GM12878 (cell line): ENCODE measurements around the gene DOK1. TPM values are rescaled to one million over a fixed set of nuclear protein-coding genes. Genes with fewer than 3 reads are reported as not detected.

ENCODE experiments used
- ATAC-seq: fragments of 200-7000 bp; cut with Tn5 transposase; 3 replicates; pipeline ENCODE4 v1.9.1; 2020; ENCODE audit warnings: mild to moderate bottlenecking, moderate library complexity
- BruUV-seq: library from RNA; stranded (reverse); fragments of 400-500 nt; replicated peaks from 2 replicates; lab custom pipeline; 2021; lab: Mats Ljungman, UMichigan
- CTCF ChIA-PET: fragments of 300-600 bp; sonication (Branson Sonifier 250); formaldehyde crosslinking; extraction: SDS; loops from one replicate; lab custom pipeline; 2021; ENCODE audit warnings: inconsistent platforms; lab: Yijun Ruan, JAX
- POLR2A ChIA-PET: fragments of 350-600 bp; formaldehyde crosslinking; extraction: SDS; loops from one replicate; lab custom pipeline; 2021; ENCODE audit warnings: inconsistent platforms; lab: Charles Lee
- RAD21 ChIA-PET: fragments of 300-600 bp; sonication (Branson Sonifier 250); formaldehyde crosslinking; loops from one replicate; lab custom pipeline; 2023; ENCODE audit warnings: antibody characterized with exemption; ENCODE audit not compliant: unreplicated experiment; lab: Charles Lee
- SMC1A ChIA-PET: fragments of 300-600 bp; sonication (Branson Sonifier 250); formaldehyde crosslinking; loops from one replicate; lab custom pipeline; 2023; ENCODE audit not compliant: unreplicated experiment, uncharacterized antibody; lab: Charles Lee
- DNase-seq: peaks from one replicate; pipeline ENCODE4 v3.0.0-alpha.2; 2011; ENCODE audit warnings: low read depth, low spot score
- FAIRE-seq: peaks from 3 replicates; lab custom pipeline; 2011; peaks lifted over from hg19 to GRCh38; lab: Jason Lieb, UNC
- H2AFZ ChIP-seq: 2 replicates; pipeline ENCODE4 v1.6.0; 2011; ENCODE audit warnings: low read depth, low read length, control low read depth; ENCODE audit not compliant: control insufficient read depth
- H3K27ac ChIP-seq: 2 replicates; pipeline ENCODE4 v1.5.1; 2011; ENCODE audit warnings: control low read depth; ENCODE audit not compliant: control insufficient read depth, insufficient read depth
- H3K27me3 ChIP-seq, 2 experiments: replicated peaks in 1 of 2; 2 replicates each; pipeline versions ENCODE4 v1.6.0 to v1.6.1; 2011; ENCODE audit warnings: low read length in 1 of 2; ENCODE audit not compliant: control insufficient read depth in 2 of 2, insufficient read depth in 2 of 2
- H3K36me3 ChIP-seq, 2 experiments: 2 replicates each; pipeline ENCODE4 v1.5.1; 2011; ENCODE audit warnings: low read length in 1 of 2; ENCODE audit not compliant: control insufficient read depth in 2 of 2, insufficient read depth in 2 of 2
- H3K4me1 ChIP-seq: 2 replicates; pipeline ENCODE4 v1.6.1; 2011; ENCODE audit warnings: mild to moderate bottlenecking, low read length, moderate library complexity, mixed read lengths; ENCODE audit not compliant: control insufficient read depth, insufficient read depth
- H3K4me2 ChIP-seq: 2 replicates; pipeline ENCODE4 v1.6.0; 2011; ENCODE audit warnings: control low read depth; ENCODE audit not compliant: control insufficient read depth, insufficient read depth
- H3K4me3 ChIP-seq: fragments of 200-600 bp; sonication (generic); 2 replicates; pipeline ENCODE4 v1.5.1; 2016
- H3K79me2 ChIP-seq: 2 replicates; pipeline ENCODE4 v1.6.0; 2011; ENCODE audit warnings: low read length; ENCODE audit not compliant: control insufficient read depth, insufficient read depth
- H3K9ac ChIP-seq: 2 replicates; pipeline ENCODE4 v1.8.0; 2011; ENCODE audit warnings: low read length, control low read depth, mixed read lengths; ENCODE audit not compliant: control insufficient read depth, insufficient read depth
- H3K9me3 ChIP-seq: replicated peaks from 3 replicates; pipeline ENCODE4 v1.5.1; 2011; ENCODE audit warnings: mild to moderate bottlenecking, low read length; ENCODE audit not compliant: control insufficient read depth, insufficient read depth
- H4K20me1 ChIP-seq: 2 replicates; pipeline ENCODE4 v1.6.0; 2011; ENCODE audit not compliant: control insufficient read depth, insufficient read depth
- BCL11A ChIP-seq: IDR thresholded peaks from 2 replicates; pipeline ENCODE4 v1.6.1; 2011; ENCODE audit warnings: low read depth, low read length
- DPF2 ChIP-seq: fragments of 450-650 bp; IDR thresholded peaks from 2 replicates; pipeline ENCODE4 v1.6.1; 2017; ENCODE audit warnings: mild to moderate bottlenecking
- MTA2 ChIP-seq: fragments of 450-650 bp; IDR thresholded peaks from 2 replicates; pipeline ENCODE4 v1.6.1; 2016; ENCODE audit warnings: low read depth, mild to moderate bottlenecking, moderate library complexity
- NRF1 ChIP-seq: conservative IDR thresholded peaks from 2 replicates; pipeline ENCODE4 v1.6.1; 2011; ENCODE audit warnings: mild to moderate bottlenecking, low read depth, low read length, improper control_type of control experiment
- WGBS: methylation state at CpG from one replicate; pipeline ENCODE4 v1.1.6; 2016; ENCODE audit warnings: low lambda C conversion rate; ENCODE audit not compliant: insufficient replicate concordance, insufficient coverage; ENCODE audit errors: missing lambda C conversion rate; 5-methylcytosine and 5-hydroxymethylcytosine counted together
- in situ Hi-C: fragments of 300-500 bp; cut with MboI; formaldehyde crosslinking; loops from 9 replicates; pipeline ENCODE4 v1.14.3; 2018; ENCODE audit warnings: mixed read lengths
- intact Hi-C: fragments of 100-400 bp; cut with micrococcal nuclease; formaldehyde crosslinking; loops from one replicate; pipeline ENCODE4 v1.14.2; 2022; ENCODE audit not compliant: unreplicated experiment
- polyA plus RNA-seq, 11 experiments: library from polyadenylated mRNA; depleted of rRNA in 4 of 11; unstranded in 6 of 11; stranded (reverse) in 5 of 11; fragments of >200 nt; fragmentation: Nextera tagmentation in 4 of 11; fragmentation: Illumina TruSeq in 1 of 11; extraction: Ambion mirVana in 4 of 11; extraction: Trizol in 1 of 11; gene quantifications; 1 replicate in 1 of 11; 2 replicates in 10 of 11; pipeline versions ENCODE4 v1.2.1 to v1.2.3, GENCODE V29; 2011 to 2016; ENCODE audit warnings: inconsistent platforms in 2 of 11, missing spikeins in 2 of 11, low read depth in 1 of 11
- total RNA-seq, 4 experiments: library from RNA; depleted of rRNA in 3 of 4; stranded (reverse); fragments of >200 nt in 3 of 4; fragmentation: Illumina TruSeq in 1 of 4; extraction: Trizol in 1 of 4; gene quantifications; 2 replicates each; pipeline versions ENCODE4 v1.2.1 to v1.2.3, GENCODE V29; 2013 to 2021
- TF ChIP-seq, protein P1 (sequence below): fragments of 450-650 bp; IDR thresholded peaks from 2 replicates; pipeline ENCODE4 v1.6.1; 2017; ENCODE audit warnings: low read depth, mild to moderate bottlenecking, moderate library complexity
- TF ChIP-seq, protein P2 (sequence below): IDR thresholded peaks from 2 replicates; pipeline ENCODE4 v1.6.1; 2012; ENCODE audit warnings: low read depth, low read length, improper control_type of control experiment
- TF ChIP-seq, protein P3 (sequence below): fragments of 450-650 bp; IDR thresholded peaks from 2 replicates; pipeline ENCODE4 v1.6.1; 2016; ENCODE audit warnings: mild to moderate bottlenecking

DOK1 gene
- total and polyA plus RNA-seq, 10 of the 15 experiments (the other 5 are each of a cell fraction or from before 2014, with no cell fraction given) = 1.4 to 104 (median 59.7) TPM

DNA sequence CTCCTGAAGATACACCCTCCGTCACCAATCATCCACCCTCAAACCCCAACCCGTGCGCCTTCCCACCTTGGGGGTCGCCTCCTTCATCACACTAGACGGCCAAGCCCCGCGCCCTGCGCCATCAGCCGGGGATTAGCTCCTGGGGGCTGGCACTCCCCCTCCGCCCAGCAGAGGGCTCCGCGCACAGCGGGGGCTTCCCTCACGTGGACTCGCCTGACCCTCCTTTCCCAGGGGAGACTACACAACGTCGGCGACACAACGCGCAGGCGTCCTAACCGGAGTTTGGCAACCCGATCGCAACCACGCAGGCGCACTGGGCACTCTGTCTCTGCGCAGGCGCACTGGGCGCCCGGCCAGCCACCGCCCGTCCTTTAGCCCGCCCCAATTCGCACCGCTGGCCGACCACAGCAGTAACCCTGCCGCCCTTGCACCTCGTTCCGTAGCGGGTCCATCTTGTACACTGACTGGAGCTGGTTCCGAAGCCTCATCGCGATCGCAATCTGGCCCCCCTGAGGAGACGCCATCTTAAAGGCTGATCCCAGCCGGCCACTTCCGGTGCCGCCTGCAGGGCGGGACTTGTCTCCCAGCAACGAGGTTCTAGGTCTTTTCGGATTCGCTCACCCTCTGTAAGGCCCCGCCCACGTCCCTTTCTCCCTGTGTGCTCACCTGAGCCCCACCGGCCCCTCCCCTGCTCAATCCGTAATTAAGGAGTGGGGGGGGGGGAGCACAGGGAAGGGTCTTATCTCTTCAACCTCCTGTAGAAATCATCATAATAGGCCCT, 47.2 kb upstream of the DOK1 start, which contains the start of gene PCGF1 (continued):
- TF ChIP-seq, protein P1, sequence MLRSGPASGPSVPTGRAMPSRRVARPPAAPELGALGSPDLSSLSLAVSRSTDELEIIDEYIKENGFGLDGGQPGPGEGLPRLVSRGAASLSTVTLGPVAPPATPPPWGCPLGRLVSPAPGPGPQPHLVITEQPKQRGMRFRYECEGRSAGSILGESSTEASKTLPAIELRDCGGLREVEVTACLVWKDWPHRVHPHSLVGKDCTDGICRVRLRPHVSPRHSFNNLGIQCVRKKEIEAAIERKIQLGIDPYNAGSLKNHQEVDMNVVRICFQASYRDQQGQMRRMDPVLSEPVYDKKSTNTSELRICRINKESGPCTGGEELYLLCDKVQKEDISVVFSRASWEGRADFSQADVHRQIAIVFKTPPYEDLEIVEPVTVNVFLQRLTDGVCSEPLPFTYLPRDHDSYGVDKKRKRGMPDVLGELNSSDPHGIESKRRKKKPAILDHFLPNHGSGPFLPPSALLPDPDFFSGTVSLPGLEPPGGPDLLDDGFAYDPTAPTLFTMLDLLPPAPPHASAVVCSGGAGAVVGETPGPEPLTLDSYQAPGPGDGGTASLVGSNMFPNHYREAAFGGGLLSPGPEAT = 0 out of 2 replicates have a peak, but pooled peaks have one; percentile 48
- no peak for TF ChIP-seq BCL11A
- TF ChIP-seq NRF1 = peak; percentile 97

DNA sequence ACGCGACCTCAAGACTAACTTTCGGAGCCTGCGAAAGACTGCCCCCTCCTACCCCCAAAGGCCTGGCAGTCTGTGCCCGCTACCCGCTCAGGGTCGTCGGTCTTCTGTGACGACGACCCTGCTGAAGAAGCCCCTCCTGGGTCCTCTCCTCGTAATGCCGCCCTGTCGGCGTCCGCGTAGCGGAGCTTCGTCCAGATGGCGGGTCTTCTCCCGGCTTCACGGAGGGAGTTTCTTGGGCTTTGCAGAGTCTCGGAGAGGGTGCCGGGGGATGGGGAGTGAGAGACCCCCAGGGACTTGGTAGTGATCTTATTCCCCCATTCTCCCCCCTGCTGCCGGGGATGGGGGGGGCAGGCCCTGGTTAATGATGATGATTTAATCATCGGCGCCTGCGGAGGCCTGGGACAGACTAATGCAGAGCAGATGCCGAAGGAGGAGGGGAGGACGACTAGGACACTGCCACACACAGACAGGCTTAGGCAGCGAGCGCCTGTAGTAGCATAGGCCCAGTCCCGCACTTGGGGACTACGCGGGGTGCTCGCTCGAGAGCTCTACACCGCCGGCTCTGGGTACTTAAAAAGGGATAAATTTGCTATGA, 46.5 kb upstream of the DOK1 start:
- DNase-seq = no peak
- H3K4me2 ChIP-seq = peak overlapping the region; percentile 95
- H2AFZ ChIP-seq = peak overlapping the region; percentile 100
- TF ChIP-seq NRF1 (no peak), DPF2 (0 out of 2 replicates have a peak, but pooled peaks have one; percentile 10), MTA2 (0 out of 2 replicates have a peak, but pooled peaks have one; percentile 37)
- TF ChIP-seq, protein P2, sequence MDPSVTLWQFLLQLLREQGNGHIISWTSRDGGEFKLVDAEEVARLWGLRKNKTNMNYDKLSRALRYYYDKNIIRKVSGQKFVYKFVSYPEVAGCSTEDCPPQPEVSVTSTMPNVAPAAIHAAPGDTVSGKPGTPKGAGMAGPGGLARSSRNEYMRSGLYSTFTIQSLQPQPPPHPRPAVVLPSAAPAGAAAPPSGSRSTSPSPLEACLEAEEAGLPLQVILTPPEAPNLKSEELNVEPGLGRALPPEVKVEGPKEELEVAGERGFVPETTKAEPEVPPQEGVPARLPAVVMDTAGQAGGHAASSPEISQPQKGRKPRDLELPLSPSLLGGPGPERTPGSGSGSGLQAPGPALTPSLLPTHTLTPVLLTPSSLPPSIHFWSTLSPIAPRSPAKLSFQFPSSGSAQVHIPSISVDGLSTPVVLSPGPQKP = no peak
- TF ChIP-seq, protein P3, sequence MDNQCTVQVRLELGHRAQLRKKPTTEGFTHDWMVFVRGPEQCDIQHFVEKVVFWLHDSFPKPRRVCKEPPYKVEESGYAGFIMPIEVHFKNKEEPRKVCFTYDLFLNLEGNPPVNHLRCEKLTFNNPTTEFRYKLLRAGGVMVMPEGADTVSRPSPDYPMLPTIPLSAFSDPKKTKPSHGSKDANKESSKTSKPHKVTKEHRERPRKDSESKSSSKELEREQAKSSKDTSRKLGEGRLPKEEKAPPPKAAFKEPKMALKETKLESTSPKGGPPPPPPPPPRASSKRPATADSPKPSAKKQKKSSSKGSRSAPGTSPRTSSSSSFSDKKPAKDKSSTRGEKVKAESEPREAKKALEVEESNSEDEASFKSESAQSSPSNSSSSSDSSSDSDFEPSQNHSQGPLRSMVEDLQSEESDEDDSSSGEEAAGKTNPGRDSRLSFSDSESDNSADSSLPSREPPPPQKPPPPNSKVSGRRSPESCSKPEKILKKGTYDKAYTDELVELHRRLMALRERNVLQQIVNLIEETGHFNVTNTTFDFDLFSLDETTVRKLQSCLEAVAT = peak; percentile 64; the same call in 1 of the 2 replicates
- TF ChIP-seq, all 136 proteins: peak for 3
- ChIA-PET POLR2A (interaction anchor here (0.9 to 5.8 kb wide), 7 partner anchors 14 to 81 kb away, joined by 3 to 33 read pairs (median 3); partner anchors contain the start of genes AUP1, DQX1, HTRA2 and TTC31), RAD21 (interaction anchor here (0.9 to 5.5 kb wide), 4 partner anchors 23 to 79 kb away, joined by 3 to 61 read pairs (median 26); partner anchors contain the start of genes AUP1 and HTRA2), CTCF (interaction anchor here (0.6 to 13.9 kb wide), 9 partner anchors 12 to 91 kb away, joined by 3 to 231 read pairs (median 6); partner anchors contain the start of genes AUP1, CCDC142, DQX1 and HTRA2), SMC1A (interaction anchor here (0.7 to 5.2 kb wide), 4 partner anchors 22 to 78 kb away, joined by 3 to 71 read pairs (median 28); partner anchors contain the start of genes AUP1, DQX1 and HTRA2)
- peak overlapping the region; percentile 97 for H3K27ac ChIP-seq
- FAIRE-seq (no peak), ATAC-seq (peak; percentile 53)
- no peaks in the 10 kb centered on the region for H3K9me3 ChIP-seq
- WGBS = 16% methylated on average over 38 of the region's 38 CpGs
- H4K20me1 ChIP-seq = no peaks in the 10 kb centered on the region
- peaks cover 22% of the 10 kb centered on the region for H3K4me1 ChIP-seq
- H3K79me2 ChIP-seq = peaks cover 12% of the 10 kb centered on the region
- H3K27me3 ChIP-seq = peaks cover 2 to 3% of the 10 kb centered on the region in 2 experiments; a peak in 3 of 4 replicates
- in situ Hi-C loops = no loop called here
- TSS peak; percentile 78 for BruUV-seq
- peak overlapping the region; percentile 93 for H3K9ac ChIP-seq
- peaks cover 0 to 7% of the 10 kb centered on the region in 2 experiments; a peak in 1 of 4 replicates for H3K36me3 ChIP-seq
- intact Hi-C loops = loop anchor here (1.0 kb wide), 2 partner anchors 21 to 79 kb away; partner anchors contain the start of genes AUP1 and HTRA2
- peak overlapping the region; percentile 98 for H3K4me3 ChIP-seq
